ES-I3 (cell line): ENCODE data around the gene HHAT.
A peak's percentile ranks its signal among the peaks of the same experiment; 100 is the strongest.

Experiments
- H3K36me3 ChIP-seq: 2 replicates; pipeline ENCODE4 v1.6.1; 2013; ENCODE audit warnings: mild to moderate bottlenecking, low read length, control low read depth, moderate library complexity; ENCODE audit not compliant: insufficient read depth
- H3K4me1 ChIP-seq: 2 replicates; pipeline ENCODE4 v1.6.1; 2013; ENCODE audit warnings: mild to moderate bottlenecking, control low read depth, low read length; ENCODE audit not compliant: insufficient read depth
- H3K9ac ChIP-seq: 2 replicates; pipeline ENCODE4 v1.6.1; 2013; ENCODE audit warnings: low read depth, mild to moderate bottlenecking, low read length, moderate library complexity
- H3K9me3 ChIP-seq: 2 replicates; pipeline ENCODE4 v1.6.1; 2013; ENCODE audit warnings: mild to moderate bottlenecking, low read length, moderate library complexity; ENCODE audit not compliant: control insufficient read depth, insufficient read depth

HHAT gene

DNA sequence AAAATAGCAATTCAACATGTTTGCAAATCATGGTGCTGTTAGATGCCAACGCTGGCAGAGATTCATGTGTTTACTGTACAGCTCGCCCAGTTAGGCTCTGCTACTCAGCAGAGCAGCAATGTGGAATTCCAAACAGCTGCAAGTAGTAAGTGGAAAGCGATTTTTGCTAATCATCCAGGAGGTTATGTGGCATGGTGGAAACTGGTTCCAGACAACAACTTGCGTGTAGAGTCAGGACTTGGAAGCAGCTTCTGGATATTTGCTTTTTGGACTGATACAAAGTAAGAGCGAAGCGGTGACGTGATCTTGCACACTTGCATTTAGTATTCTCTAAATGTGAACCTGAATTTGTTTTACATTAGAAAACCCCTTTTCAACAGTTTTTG lies 27.1 kb upstream of the HHAT start:
- Histone ChIP-seq H3K4me1 (peaks cover 21% of the 10 kb centered on the region), H3K9ac (no peak overlapping the region), H3K9me3 (no peaks in the 10 kb centered on the region), H3K36me3 (no peaks in the 10 kb centered on the region)

- no peaks in the 10 kb centered on the region for H3K9me3 ChIP-seq
- H3K4me1 ChIP-seq, result peaks cover 21% of the 10 kb centered on the region
- H3K36me3 ChIP-seq, result no peaks in the 10 kb centered on the region
- no peak overlapping the region for H3K9ac ChIP-seq
These were observed 26.2 kb upstream of the HHAT start for GRCh38 chr1:210302501-210302900.

DNA sequence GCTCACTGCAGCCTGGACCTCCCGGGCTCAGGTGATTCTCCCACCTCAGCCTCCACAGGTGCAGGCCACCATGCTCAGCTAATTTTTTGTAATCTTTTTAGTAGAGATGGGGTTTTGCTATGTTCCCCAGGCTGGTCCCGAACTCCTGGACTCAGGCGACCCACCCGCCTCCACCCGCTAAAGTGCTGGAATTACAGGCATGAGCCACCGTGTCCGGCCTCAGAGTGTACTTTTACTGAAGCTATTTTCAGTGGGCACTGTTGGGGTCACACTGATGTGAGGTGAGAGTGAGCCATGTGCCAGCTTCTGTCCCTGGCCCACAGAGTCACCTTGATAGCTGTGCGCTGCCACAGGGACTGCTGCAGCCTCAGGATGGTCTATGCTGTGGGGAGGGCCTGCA lies 25.3 kb upstream of the HHAT start:
- Histone ChIP-seq H3K9ac (no peak overlapping the region), H3K36me3 (no peaks in the 10 kb centered on the region), H3K4me1 (peaks cover 21% of the 10 kb centered on the region), H3K9me3 (no peaks in the 10 kb centered on the region)

GRCh38 chr1:210310562-210311153 lies 18.0 kb upstream of the HHAT start:
- no peaks in the 10 kb centered on the region for H3K36me3 ChIP-seq
- peak overlapping the region; percentile 22; the same call in 1 of the 2 replicates for H3K9ac ChIP-seq
- H3K4me1 ChIP-seq, result peaks cover 8% of the 10 kb centered on the region
- H3K9me3 ChIP-seq, result no peaks in the 10 kb centered on the region

DNA sequence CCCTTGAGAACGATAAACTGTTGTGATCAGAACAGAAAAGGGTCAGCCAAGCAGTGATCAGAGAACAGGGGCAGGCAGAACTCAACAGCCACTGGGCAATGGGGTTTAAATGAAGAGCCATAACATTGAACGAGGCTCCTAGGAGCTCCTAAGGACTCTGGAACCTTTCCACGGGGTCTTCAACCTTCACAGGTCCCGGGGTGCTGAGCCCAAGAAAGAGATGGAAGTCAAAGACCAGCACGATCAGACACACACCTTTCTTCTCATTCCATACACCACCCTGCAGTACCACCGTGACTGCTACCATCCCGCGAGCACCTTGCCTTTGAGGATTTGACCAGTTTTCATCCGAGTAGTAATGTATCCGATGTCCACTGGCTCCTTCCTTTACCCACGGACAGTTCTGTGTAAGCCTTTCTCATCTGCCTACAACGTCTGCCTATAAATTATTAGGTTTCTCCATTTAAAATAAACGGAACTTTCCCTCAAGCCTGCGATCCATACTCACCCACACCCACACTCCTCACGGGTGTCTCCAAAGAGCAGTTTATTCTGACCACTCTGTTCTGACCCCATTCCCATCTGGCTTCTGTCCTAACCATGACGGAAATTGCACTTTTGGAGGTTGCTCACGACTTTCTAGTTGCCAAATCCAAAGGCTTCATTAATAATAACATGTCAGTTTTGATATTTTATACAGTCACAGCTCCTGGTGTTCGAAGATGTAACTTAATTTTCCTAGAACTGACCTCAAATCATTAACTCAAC lies 16.8 kb upstream of the HHAT start:
- Histone ChIP-seq H3K9me3 (no peaks in the 10 kb centered on the region), H3K36me3 (no peaks in the 10 kb centered on the region), H3K9ac (peak overlapping the region; percentile 51; the same call in 1 of the 2 replicates), H3K4me1 (peaks cover 8% of the 10 kb centered on the region)

- H3K9me3 ChIP-seq, result no peaks in the 10 kb centered on the region
- no peaks in the 10 kb centered on the region for H3K36me3 ChIP-seq
- H3K4me1 ChIP-seq, result peaks cover 8% of the 10 kb centered on the region
- H3K9ac ChIP-seq, result no peak overlapping the region
These were observed 15.6 kb upstream of the HHAT start for GRCh38 chr1:210313046-210313595.

DNA sequence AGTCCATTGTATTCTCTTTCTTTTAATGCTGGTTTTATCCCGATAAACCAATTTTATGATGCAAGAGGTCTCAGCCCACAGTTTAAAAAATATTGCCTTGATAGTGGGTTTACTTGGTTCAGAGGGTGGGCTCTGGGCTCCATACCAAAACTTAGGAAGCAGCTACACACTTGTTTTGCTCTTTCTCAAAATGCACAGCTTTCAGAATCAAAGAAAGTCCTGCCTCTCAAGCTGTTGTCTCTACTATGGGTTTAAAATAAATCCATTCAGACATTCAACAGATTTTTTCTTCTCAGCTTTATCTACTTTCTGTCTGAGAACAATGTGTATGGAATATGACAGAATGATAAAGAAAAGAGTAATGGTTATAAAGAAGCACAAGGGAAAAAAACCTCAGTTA lies 14.8 kb upstream of the HHAT start:
- Histone ChIP-seq H3K9me3 (no peaks in the 10 kb centered on the region), H3K36me3 (no peaks in the 10 kb centered on the region), H3K9ac (no peak overlapping the region), H3K4me1 (peaks cover 8% of the 10 kb centered on the region)

- Histone ChIP-seq H3K36me3 (no peaks in the 10 kb centered on the region), H3K4me1 (peaks cover 6% of the 10 kb centered on the region), H3K9ac (no peak overlapping the region), H3K9me3 (no peaks in the 10 kb centered on the region)
These were observed 13.2 kb upstream of the HHAT start for GRCh38 chr1:210315529-210315928.

DNA sequence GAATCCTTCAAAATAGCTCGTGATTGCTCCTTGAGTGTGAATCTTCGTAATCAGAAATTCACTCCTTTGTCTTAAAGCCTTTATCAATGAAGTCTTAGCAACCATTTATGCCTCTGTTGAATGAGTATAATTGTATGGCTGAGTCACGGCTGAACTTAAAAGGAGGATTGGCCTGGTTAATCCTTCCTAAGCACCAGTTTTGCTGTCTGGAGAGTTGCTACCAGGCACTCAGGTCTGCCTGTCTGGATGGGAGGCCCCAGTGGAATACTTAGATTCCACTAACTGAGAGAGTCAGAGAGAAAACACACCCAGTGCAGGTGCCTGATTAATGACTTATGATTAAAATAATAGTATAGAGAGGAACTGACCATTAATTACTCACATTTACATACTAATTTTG lies 7.6 kb upstream of the HHAT start:
- Histone ChIP-seq H3K4me1 (peaks cover 10% of the 10 kb centered on the region; the same call in 1 of the 2 replicates), H3K9ac (no peak overlapping the region), H3K9me3 (peaks cover 5% of the 10 kb centered on the region; the same call in 1 of the 2 replicates), H3K36me3 (no peaks in the 10 kb centered on the region)

GRCh38 chr1:210321552-210321951 lies 7.2 kb upstream of the HHAT start:
- Histone ChIP-seq H3K9me3 (peaks cover 5% of the 10 kb centered on the region; the same call in 1 of the 2 replicates), H3K4me1 (peaks cover 10% of the 10 kb centered on the region; the same call in 1 of the 2 replicates), H3K36me3 (no peaks in the 10 kb centered on the region), H3K9ac (no peak overlapping the region)

DNA sequence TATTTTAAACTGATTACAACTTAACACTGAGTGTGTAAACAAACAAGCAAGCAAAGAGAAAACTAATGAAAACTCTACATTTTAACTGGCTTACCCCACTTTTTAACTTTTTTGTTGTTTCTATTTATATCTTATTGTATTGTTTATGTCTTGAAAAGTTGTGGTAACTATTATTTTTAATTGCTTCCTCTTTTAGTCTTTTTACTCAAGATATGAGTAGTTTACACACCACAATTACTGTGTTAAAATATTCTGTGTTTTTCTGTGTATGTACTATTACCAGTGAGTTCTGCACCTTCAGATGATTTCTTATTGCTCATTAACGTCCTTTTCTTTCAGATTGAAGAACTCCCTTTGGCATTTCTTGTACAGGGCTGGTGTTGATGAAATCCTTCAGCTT lies 4.7 kb upstream of the HHAT start:
- Histone ChIP-seq H3K9ac (no peak overlapping the region), H3K4me1 (peaks cover 10% of the 10 kb centered on the region; the same call in 1 of the 2 replicates), H3K36me3 (no peaks in the 10 kb centered on the region), H3K9me3 (peaks cover 5% of the 10 kb centered on the region; the same call in 1 of the 2 replicates)

GRCh38 chr1:210325026-210325670 lies 3.6 kb upstream of the HHAT start:
- H3K36me3 ChIP-seq, result no peaks in the 10 kb centered on the region
- H3K9me3 ChIP-seq, result peaks cover 5% of the 10 kb centered on the region; the same call in 1 of the 2 replicates
- peaks cover 10% of the 10 kb centered on the region; the same call in 1 of the 2 replicates for H3K4me1 ChIP-seq
- no peak overlapping the region for H3K9ac ChIP-seq

DNA sequence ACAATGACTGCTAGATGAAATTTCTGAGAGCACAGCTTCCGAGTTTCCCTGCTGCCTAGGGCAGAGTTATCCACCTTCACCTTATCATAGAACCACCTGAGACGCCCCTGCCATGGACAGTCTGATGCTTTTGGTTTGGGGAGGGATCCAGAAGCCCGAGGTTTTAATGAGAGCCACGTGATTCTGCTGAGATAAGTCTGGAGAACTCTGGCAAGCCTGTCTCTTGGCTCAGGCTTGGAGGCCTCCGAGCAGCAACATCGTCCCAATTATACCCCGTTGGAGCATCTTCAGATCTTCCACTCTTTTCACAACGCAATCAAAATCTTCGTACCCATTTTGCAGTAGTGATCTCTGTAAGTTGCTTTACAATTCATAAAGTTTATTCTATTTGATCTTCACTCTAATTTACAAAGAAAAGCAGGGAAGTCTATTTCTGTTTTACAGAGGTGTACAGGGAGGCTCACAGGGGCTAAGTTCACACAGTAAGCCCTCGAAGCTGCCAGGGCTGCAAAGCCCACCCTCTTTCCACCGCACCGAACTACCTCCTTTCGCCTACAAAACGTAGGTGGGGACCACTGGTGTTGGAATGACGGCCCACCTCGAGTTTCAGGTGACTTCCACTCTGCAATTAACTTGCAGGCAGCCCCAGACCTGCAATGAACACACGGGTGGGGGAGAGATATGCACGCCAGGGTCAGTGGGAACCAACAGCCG lies 513 bp upstream of the HHAT start:
- Histone ChIP-seq H3K36me3 (no peaks in the 10 kb centered on the region), H3K9me3 (peaks cover 5% of the 10 kb centered on the region; the same call in 1 of the 2 replicates), H3K4me1 (no peaks in the 10 kb centered on the region), H3K9ac (peak overlapping the region; percentile 58; the same call in 1 of the 2 replicates)

DNA sequence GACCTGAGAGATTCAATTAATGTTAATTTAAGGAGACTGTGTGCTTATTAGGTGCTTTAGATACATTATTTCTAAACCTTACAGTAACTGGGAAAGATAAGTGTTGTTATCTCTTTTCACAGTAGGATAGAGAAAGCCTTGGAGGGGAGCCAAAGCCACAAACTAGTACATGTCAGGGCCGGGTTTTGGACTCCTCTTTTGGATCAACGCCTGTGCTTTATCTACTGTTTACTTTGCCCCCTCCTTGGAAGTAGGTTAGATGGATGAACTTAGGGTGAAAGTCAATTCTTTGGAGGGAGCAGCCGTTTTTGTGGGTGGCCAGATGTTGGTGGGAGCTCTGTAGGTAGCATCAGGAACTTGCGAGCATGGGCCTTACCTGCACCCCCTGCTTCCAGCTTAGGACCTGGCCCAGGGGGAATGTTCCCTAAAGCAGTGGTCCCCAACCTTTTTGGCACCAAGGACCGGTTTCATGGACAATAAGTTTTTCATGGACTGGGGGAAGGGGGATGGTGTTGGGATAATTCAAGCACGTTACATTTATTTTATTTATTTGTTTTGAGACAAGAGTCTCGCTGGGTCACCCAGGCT lies 1.7 kb downstream of the HHAT start:
- H3K36me3 ChIP-seq, result no peaks in the 10 kb centered on the region
- no peak overlapping the region for H3K9ac ChIP-seq
- peaks cover 4% of the 10 kb centered on the region; the same call in 1 of the 2 replicates for H3K9me3 ChIP-seq
- H3K4me1 ChIP-seq, result no peaks in the 10 kb centered on the region
